ENCODE data around the gene MRTFB.

DNA sequence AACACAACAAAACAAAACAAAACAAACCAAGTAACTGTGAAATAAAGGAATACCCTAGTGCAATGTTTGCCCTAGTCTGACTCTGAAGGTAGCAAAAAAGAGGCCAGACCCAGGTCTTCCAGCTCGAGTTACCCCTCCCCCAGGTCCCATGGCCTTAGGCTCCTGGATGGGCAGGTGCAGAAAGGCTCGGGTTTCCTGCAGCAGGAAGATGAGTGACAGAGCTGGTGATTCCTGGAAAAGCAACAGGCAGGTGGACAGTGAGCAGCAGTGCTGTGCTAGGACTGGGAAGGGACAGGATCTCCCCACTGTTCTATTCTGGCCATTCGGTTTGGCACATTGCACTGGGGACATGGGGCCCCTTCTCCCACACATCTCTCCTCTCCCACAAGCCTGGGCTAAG is 42.9 kb upstream of the MRTFB start:
- TF ChIP-seq, protein P1, sequence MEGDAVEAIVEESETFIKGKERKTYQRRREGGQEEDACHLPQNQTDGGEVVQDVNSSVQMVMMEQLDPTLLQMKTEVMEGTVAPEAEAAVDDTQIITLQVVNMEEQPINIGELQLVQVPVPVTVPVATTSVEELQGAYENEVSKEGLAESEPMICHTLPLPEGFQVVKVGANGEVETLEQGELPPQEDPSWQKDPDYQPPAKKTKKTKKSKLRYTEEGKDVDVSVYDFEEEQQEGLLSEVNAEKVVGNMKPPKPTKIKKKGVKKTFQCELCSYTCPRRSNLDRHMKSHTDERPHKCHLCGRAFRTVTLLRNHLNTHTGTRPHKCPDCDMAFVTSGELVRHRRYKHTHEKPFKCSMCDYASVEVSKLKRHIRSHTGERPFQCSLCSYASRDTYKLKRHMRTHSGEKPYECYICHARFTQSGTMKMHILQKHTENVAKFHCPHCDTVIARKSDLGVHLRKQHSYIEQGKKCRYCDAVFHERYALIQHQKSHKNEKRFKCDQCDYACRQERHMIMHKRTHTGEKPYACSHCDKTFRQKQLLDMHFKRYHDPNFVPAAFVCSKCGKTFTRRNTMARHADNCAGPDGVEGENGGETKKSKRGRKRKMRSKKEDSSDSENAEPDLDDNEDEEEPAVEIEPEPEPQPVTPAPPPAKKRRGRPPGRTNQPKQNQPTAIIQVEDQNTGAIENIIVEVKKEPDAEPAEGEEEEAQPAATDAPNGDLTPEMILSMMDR (IDR thresholded peaks at IDR 0.05) = no peak
- TF ChIP-seq POLR2A (IDR thresholded peaks at IDR 0.05) (no peak), EP300 (IDR thresholded peaks at IDR 0.05; ENCODE audit: low read depth) (no peak)
